HG02970 (cell line): Measurements from ENCODE around the gene STS.

Experiments
- ATAC-seq: cut with Tn5 transposase; IDR thresholded peaks from one replicate; pipeline ENCODE4 v1.9.1; 2021; ENCODE audit warnings: mild to moderate bottlenecking, moderate library complexity, moderate number of reproducible peaks; ENCODE audit not compliant: unreplicated experiment, low FRiP score

Gene STS

GRCh38 chrX:7147413-7147977 lies at the start of gene STS:
Gene STS (plus strand): TSS chrX:7147712. CDS start chrX:7253200, 105,488 bp downstream.
- peak; percentile 47 for ATAC-seq

- no peak for ATAC-seq
Measured at GRCh38 chrX:7100022-7100421, 47.5 kb upstream of the STS start.

- ATAC-seq, result no peak
Measured at GRCh38 chrX:7102119-7102518, 45.4 kb upstream of the STS start.

- ATAC-seq, result no peak
Measured at GRCh38 chrX:7106649-7107048, 40.9 kb upstream of the STS start.

GRCh38 chrX:7108030-7108429 lies 39.5 kb upstream of the STS start:
- ATAC-seq, result no peak

- no peak for ATAC-seq
Measured at GRCh38 chrX:7109049-7109531, 38.4 kb upstream of the STS start.

GRCh38 chrX:7109838-7110793 lies 37.4 kb upstream of the STS start:
- ATAC-seq, result peak; percentile 72

GRCh38 chrX:7110821-7111276 lies 36.7 kb upstream of the STS start:
- ATAC-seq, result peak; percentile 49

- no peak for ATAC-seq
Measured at GRCh38 chrX:7111518-7111917, 36.0 kb upstream of the STS start.

- no peak for ATAC-seq
Measured at GRCh38 chrX:7112071-7112470, 35.4 kb upstream of the STS start.

- ATAC-seq, result peak; percentile 57
Measured at GRCh38 chrX:7115557-7115956, 32.0 kb upstream of the STS start.

- ATAC-seq, result no peak
Measured at GRCh38 chrX:7116081-7116480, 31.4 kb upstream of the STS start.

GRCh38 chrX:7117587-7117986 lies 29.9 kb upstream of the STS start:
- ATAC-seq, result no peak

GRCh38 chrX:7119950-7120877 lies 27.3 kb upstream of the STS start:
- no peak for ATAC-seq

GRCh38 chrX:7120878-7121219 lies 26.7 kb upstream of the STS start:
- no peak for ATAC-seq

- ATAC-seq, result no peak
Measured at GRCh38 chrX:7127056-7127455, 20.5 kb upstream of the STS start.

GRCh38 chrX:7131621-7132020 lies 15.9 kb upstream of the STS start:
- no peak for ATAC-seq

- ATAC-seq, result peak; percentile 63
Measured at GRCh38 chrX:7132335-7133049, 15.0 kb upstream of the STS start.

GRCh38 chrX:7133050-7133440 lies 14.5 kb upstream of the STS start:
- ATAC-seq, result no peak

GRCh38 chrX:7134981-7135380 lies 12.5 kb upstream of the STS start:
- ATAC-seq, result no peak
